ENCODE results near the gene KCNIP2.
A peak's percentile ranks its signal among the peaks of the same experiment; 100 is the strongest.

- TF ChIP-seq POLR2A (IDR thresholded peaks at IDR 0.05; ENCODE audit: low read depth, low read length) (no peak), BHLHE40 (IDR thresholded peaks at IDR 0.05; ENCODE audit: low read depth, low read length) (no peak), USF2 (IDR thresholded peaks at IDR 0.05; ENCODE audit: low read depth, low read length) (no peak), MAFK (IDR thresholded peaks at IDR 0.05; ENCODE audit: low read depth, low read length) (0 out of 2 replicates have a peak, but pooled peaks have one; percentile 8), CTCF (conservative IDR thresholded peaks at IDR 0.05; ENCODE audit: low read depth, low read length) (no peak), MXI1 (IDR thresholded peaks at IDR 0.05; ENCODE audit: borderline replicate concordance, low read depth, low read length) (no peak), SMC3 (IDR thresholded peaks at IDR 0.05; ENCODE audit: low read depth, low read length) (no peak), RCOR1 (IDR thresholded peaks at IDR 0.05; ENCODE audit: insufficient replicate concordance, low read length) (no peak), RAD21 (IDR thresholded peaks at IDR 0.05; ENCODE audit: low read length) (no peak), NFE2L2 (IDR thresholded peaks at IDR 0.05; ENCODE audit: low read depth, low read length) (no peak), CEBPB (IDR thresholded peaks at IDR 0.05; ENCODE audit: low read depth, low read length) (no peak), FOS (IDR thresholded peaks at IDR 0.05; ENCODE audit: low read depth, low read length) (no peak), MAZ (IDR thresholded peaks at IDR 0.05; ENCODE audit: borderline replicate concordance, low read depth, low read length) (no peak), RFX5 (IDR thresholded peaks at IDR 0.05; ENCODE audit: low read depth, low read length) (no peak)
Observed at GRCh38 chr10:101814466-101815071, 29.0 kb downstream of the KCNIP2 start.

Data from IMR-90 (cell line).